C4-2B (cell line): Measurements from ENCODE around the gene RNF213.

Source experiments
- CTCF ChIP-seq: fragments of 450-650 bp; conservative IDR thresholded peaks from 2 replicates; pipeline ENCODE4 v1.5.1; 2017; ENCODE audit warnings: mild to moderate bottlenecking
- ZFX ChIP-seq: fragments of 450-650 bp; IDR thresholded peaks from 2 replicates; pipeline ENCODE4 v1.6.1; 2017

- TF ChIP-seq CTCF (no peak), ZFX (no peak)
Measured at GRCh38 chr17:80261895-80262279, 1.2 kb downstream of the RNF213 start.
